ENCODE data around the gene ACSS2.

Gene ACSS2

DNA sequence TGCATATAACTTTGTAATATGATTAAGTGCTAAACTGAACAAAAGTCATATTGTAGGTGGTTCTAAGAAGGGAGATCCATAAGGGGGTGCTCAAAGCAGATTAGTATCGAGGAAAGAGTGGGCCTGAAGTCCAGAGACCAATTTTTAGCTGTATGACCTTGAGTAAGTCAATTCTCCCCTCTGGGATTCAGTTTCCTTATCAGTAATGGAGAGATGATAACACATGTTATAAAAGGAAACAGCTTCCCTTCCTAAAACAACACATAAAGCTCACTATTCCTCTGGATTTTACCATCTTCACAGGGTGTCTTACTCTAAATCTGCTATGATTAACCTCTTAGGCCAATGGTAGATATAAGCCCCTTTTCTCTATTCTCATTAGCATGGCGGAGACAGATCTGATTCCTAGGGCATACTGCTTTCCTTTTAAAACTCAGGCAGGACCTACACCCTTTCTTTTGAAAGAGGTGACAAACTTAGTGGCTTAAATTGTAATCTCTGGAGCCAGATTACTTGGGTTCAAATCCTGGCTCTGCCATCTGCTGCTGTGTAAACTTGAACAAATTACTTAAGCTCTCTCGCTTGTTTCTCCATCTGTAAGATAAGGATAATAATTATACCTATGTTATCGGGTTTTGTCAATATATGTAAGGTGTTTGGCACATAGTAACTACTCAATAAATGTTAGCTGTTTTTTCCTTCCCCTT, 39.5 kb downstream of the ACSS2 start:
- no peaks in the 10 kb centered on the region for H3K9me3 Mint-ChIP-seq
- DNase-seq (no peak), ATAC-seq (no peak)
- no peaks in the 10 kb centered on the region for H3K27me3 Mint-ChIP-seq
- no peak overlapping the region for H3K4me3 Mint-ChIP-seq
- H3K4me1 Mint-ChIP-seq = peaks cover 17% of the 10 kb centered on the region
- peaks cover 2% of the 10 kb centered on the region for H3K36me3 Mint-ChIP-seq (ENCODE audit: low read depth)
- no peak overlapping the region for H3K27ac Mint-ChIP-seq

DNA sequence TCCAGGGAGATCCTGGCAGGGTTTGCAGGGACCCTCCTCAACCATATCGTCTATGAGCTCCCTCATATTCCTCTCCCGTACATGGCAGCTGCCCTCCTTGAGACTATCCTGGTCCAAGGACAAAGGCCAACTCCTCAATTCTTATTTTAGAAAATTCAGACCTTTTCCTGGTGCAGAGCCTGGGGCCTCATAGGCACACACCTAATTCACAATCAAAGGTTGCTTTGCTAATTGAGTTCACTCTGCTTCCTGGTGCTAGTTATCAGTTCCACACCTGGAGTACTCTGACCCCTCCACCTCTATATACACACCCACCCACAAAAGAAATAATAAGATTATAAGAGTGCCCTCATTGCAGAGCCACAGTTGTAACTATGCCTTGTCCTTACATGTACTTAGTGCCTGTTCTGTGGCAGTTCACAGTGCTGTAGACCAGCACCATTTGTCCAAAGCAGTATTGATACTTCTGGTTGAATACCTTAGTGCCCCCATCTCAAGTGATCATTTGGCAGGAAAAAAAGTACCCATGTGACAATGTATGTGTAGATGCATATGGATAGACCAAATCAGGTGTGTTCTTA, 40.5 kb downstream of the ACSS2 start:
- no peaks in the 10 kb centered on the region for H3K27me3 Mint-ChIP-seq
- no peak overlapping the region for H3K27ac Mint-ChIP-seq
- ATAC-seq (no peak), DNase-seq (no peak)
- H3K9me3 Mint-ChIP-seq = no peaks in the 10 kb centered on the region
- H3K4me1 Mint-ChIP-seq = peaks cover 17% of the 10 kb centered on the region
- no peak overlapping the region for H3K4me3 Mint-ChIP-seq
- peaks cover 2% of the 10 kb centered on the region for H3K36me3 Mint-ChIP-seq (ENCODE audit: low read depth)

DNA sequence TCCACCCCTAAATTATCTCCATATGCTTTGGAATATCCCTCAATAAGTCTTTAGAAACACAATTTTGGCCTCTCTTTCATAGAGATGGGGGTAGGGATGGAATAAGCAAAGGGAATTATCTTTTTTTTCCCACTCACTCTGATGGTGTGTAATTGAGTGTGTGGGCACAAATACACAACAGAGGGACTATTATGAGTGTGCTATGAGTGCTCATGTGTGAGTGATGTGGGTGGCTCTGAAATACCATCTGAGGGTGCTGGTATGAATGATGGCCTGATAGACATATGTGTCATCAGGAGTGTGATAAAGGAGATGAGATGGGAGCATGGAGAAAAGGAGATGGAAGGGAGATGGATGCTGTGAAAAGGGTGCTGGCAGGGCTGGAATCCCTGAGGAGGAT, 43.6 kb downstream of the ACSS2 start:
- Mint-ChIP-seq H3K27ac (no peak overlapping the region), H3K27me3 (no peaks in the 10 kb centered on the region), H3K4me1 (peaks cover 17% of the 10 kb centered on the region), H3K36me3 (ENCODE audit: low read depth) (peaks cover 2% of the 10 kb centered on the region), H3K9me3 (no peaks in the 10 kb centered on the region), H3K4me3 (no peak overlapping the region)
- peak; percentile 65 for ATAC-seq
- no peak for DNase-seq

DNA sequence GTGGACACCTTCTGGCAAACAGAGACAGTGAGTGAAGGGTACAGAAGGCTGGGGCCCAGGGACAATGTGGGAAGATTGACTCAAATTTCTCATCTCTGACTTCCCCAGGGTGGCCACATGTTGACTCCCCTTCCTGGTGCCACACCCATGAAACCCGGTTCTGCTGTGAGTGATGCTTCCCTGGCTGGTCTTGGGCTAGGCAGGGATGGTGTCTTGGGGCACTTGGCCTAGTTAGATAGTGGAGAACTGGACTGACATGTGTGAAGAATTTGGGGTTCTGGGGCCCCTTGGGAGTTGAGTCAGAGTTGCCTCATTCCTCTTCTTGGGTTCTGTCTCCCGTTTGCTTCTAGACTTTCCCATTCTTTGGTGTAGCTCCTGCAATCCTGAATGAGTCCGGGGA, 45.0 kb downstream of the ACSS2 start:
- H3K27ac Mint-ChIP-seq = no peak overlapping the region
- H3K36me3 Mint-ChIP-seq (ENCODE audit: low read depth) = peaks cover 2% of the 10 kb centered on the region
- ATAC-seq (no peak), DNase-seq (no peak)
- no peak overlapping the region for H3K4me3 Mint-ChIP-seq
- no peaks in the 10 kb centered on the region for H3K9me3 Mint-ChIP-seq
- H3K4me1 Mint-ChIP-seq = peaks cover 17% of the 10 kb centered on the region
- H3K27me3 Mint-ChIP-seq = no peaks in the 10 kb centered on the region

GRCh38 chr20:34922654-34923381, 46.4 kb downstream of the ACSS2 start:
- Mint-ChIP-seq H3K4me3 (no peak overlapping the region), H3K27me3 (no peaks in the 10 kb centered on the region), H3K36me3 (ENCODE audit: low read depth) (peaks cover 2% of the 10 kb centered on the region), H3K4me1 (peaks cover 13% of the 10 kb centered on the region), H3K27ac (no peak overlapping the region), H3K9me3 (no peaks in the 10 kb centered on the region)
- no peak for DNase-seq
- ATAC-seq = no peak

DNA sequence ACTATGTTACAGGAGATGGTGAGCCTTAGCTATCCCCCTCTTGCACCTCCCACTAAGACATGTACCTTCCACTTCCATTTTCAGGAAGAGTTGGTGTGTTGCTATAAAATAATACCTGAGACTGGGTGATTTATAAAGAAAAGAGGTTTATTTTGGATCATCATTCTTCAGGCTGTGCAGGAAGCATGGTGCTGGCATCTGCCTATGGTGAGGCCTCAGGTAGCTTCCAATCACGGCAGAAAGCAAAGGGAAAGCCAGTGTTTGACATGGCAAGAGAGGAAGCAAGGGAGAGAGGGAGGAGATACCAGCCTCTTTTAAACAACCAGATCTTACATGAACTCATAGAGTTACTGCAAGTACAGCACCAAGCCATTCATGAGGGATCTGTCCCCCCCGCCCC, 47.0 kb downstream of the ACSS2 start:
- no peaks in the 10 kb centered on the region for H3K9me3 Mint-ChIP-seq
- DNase-seq = no peak
- no peak for ATAC-seq
- no peak overlapping the region for H3K27ac Mint-ChIP-seq
- H3K36me3 Mint-ChIP-seq (ENCODE audit: low read depth) = peaks cover 2% of the 10 kb centered on the region
- no peaks in the 10 kb centered on the region for H3K27me3 Mint-ChIP-seq
- no peak overlapping the region for H3K4me3 Mint-ChIP-seq
- H3K4me1 Mint-ChIP-seq = peaks cover 7% of the 10 kb centered on the region

- Mint-ChIP-seq H3K27me3 (no peaks in the 10 kb centered on the region), H3K9me3 (no peaks in the 10 kb centered on the region), H3K27ac (no peak overlapping the region), H3K4me1 (peaks cover 2% of the 10 kb centered on the region), H3K4me3 (no peak overlapping the region), H3K36me3 (ENCODE audit: low read depth) (peaks cover 2% of the 10 kb centered on the region)
- ATAC-seq (no peak), DNase-seq (no peak)
Measured at GRCh38 chr20:34925341-34925740, 48.9 kb downstream of the ACSS2 start.

GRCh38 chr20:34925981-34926380, 49.6 kb downstream of the ACSS2 start:
- Mint-ChIP-seq H3K4me1 (no peaks in the 10 kb centered on the region), H3K36me3 (ENCODE audit: low read depth) (peaks cover 8% of the 10 kb centered on the region), H3K27ac (no peak overlapping the region), H3K4me3 (no peak overlapping the region), H3K9me3 (no peaks in the 10 kb centered on the region), H3K27me3 (no peaks in the 10 kb centered on the region)
- ATAC-seq (peak; percentile 18), DNase-seq (no peak)

- Mint-ChIP-seq H3K4me3 (no peak overlapping the region), H3K27me3 (no peaks in the 10 kb centered on the region), H3K36me3 (ENCODE audit: low read depth) (peaks cover 9% of the 10 kb centered on the region), H3K9me3 (no peaks in the 10 kb centered on the region), H3K27ac (peak overlapping the region; percentile 20), H3K4me1 (no peaks in the 10 kb centered on the region)
- DNase-seq (no peak), ATAC-seq (no peak)
Measured at GRCh38 chr20:34926581-34926980, 50.2 kb downstream of the ACSS2 start.

DNA sequence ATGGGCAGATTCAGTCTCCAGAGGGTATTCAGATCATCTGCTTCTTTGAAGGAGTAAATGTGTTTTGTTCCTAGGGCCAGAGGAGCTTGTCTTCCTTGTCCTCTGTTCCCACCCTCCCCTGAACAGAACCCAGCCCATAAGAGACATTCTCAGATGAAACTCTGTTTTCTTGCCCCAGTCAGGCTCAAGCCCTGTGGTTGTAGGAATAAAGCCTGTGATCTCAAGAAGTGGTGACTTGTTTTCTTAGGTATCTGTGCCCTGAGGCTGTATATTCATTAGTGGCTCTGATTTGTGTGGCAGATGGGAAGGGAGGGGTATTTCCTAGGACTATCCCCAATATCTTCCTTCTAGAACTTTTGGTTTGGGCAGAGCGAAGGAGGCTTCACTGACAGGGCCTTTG, 51.3 kb downstream of the ACSS2 start:
- DNase-seq (no peak), ATAC-seq (no peak)
- Mint-ChIP-seq H3K4me1 (no peaks in the 10 kb centered on the region), H3K9me3 (no peaks in the 10 kb centered on the region), H3K4me3 (no peak overlapping the region), H3K27ac (no peak overlapping the region), H3K36me3 (ENCODE audit: low read depth) (peaks cover 9% of the 10 kb centered on the region), H3K27me3 (no peaks in the 10 kb centered on the region)

DNA sequence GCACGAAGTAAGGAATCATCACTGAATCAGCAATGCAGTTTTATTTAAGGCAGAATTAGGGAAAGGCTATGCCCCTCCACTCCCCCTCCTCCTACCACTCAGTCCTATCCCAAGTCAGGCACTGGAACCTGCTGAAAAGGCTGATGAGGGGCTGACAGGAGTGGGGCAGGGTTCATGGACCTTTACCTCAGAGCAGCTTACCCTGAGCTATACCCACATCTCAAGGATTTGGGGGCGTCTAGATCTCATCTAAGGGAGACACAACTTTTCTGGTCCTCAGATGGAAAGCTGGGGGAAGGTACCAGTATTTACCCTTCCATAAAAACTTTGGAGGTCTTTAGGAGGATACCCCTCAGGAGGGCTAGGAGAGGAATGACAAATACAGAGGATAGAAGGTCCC, 52.0 kb downstream of the ACSS2 start:
- no peaks in the 10 kb centered on the region for H3K4me1 Mint-ChIP-seq

GRCh38 chr20:34931771-34932170, 55.4 kb downstream of the ACSS2 start:
- DNase-seq (no peak), ATAC-seq (no peak)

More for the DNA sequence above, 52.0 kb downstream of the ACSS2 start:
- DNase-seq (no peak), ATAC-seq (no peak)
- peaks cover 9% of the 10 kb centered on the region for H3K36me3 Mint-ChIP-seq (ENCODE audit: low read depth)
- H3K27ac Mint-ChIP-seq = no peak overlapping the region
- no peaks in the 10 kb centered on the region for H3K27me3 Mint-ChIP-seq
- H3K9me3 Mint-ChIP-seq = no peaks in the 10 kb centered on the region
- H3K4me3 Mint-ChIP-seq = no peak overlapping the region

DNA sequence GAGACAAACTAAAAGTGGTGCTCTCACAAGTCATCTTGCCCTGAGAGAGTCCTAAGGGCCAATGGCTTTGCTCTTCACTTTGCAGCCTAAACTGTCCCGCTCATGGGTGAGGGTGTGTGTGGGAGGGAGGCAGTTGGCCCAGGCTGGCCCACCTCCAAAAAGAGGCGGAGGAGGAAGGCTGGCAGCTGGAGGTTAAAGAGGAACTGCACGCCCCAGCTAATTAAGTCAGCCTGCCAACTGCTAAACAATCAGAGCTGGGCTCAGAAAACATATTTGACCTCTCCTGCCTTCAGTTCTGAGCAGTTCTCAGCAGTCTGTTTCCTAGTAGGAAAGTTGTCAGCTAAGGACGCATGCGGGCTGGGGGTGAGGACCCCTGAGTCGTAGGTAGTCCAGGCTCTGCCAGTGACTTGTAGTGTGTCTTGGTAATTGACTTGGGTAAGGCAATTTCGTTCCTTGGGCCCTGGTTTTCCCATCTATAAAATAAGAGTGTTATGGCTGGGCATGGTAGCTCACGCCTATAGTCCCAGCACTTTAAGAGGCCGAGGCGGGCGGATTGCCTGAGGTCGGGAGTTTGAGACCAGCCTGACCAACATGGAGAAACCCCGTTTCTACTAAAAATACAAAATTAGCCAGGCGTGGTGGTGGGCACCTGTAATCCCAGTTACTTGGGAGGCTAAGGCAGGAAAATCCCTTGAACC, 62.2 kb downstream of the ACSS2 start:
- Mint-ChIP-seq H3K4me1 (no peaks in the 10 kb centered on the region), H3K4me3 (no peak overlapping the region), H3K36me3 (ENCODE audit: low read depth) (peaks cover 20% of the 10 kb centered on the region), H3K27ac (no peak overlapping the region), H3K27me3 (no peaks in the 10 kb centered on the region), H3K9me3 (no peaks in the 10 kb centered on the region)
- no peak for ATAC-seq
- no peak for DNase-seq

More at GRCh38 chr20:34931771-34932170, 55.4 kb downstream of the ACSS2 start:
- Mint-ChIP-seq H3K4me3 (no peak overlapping the region), H3K9me3 (no peaks in the 10 kb centered on the region), H3K4me1 (no peaks in the 10 kb centered on the region), H3K27ac (no peak overlapping the region), H3K27me3 (no peaks in the 10 kb centered on the region), H3K36me3 (ENCODE audit: low read depth) (peaks cover 17% of the 10 kb centered on the region)

- DNase-seq = no peak
- no peak overlapping the region for H3K4me3 Mint-ChIP-seq
- H3K27ac Mint-ChIP-seq = no peak overlapping the region
- ATAC-seq = no peak
- no peaks in the 10 kb centered on the region for H3K9me3 Mint-ChIP-seq
- H3K36me3 Mint-ChIP-seq (ENCODE audit: low read depth) = peaks cover 20% of the 10 kb centered on the region
- no peaks in the 10 kb centered on the region for H3K27me3 Mint-ChIP-seq
- peaks cover 6% of the 10 kb centered on the region for H3K4me1 Mint-ChIP-seq
Measured at GRCh38 chr20:34940081-34940481, 63.7 kb downstream of the ACSS2 start.

- H3K4me1 Mint-ChIP-seq = peaks cover 6% of the 10 kb centered on the region
- H3K4me3 Mint-ChIP-seq = no peak overlapping the region
- peaks cover 23% of the 10 kb centered on the region for H3K36me3 Mint-ChIP-seq (ENCODE audit: low read depth)
- ATAC-seq (no peak), DNase-seq (no peak)
- no peaks in the 10 kb centered on the region for H3K27me3 Mint-ChIP-seq
- H3K27ac Mint-ChIP-seq = no peak overlapping the region
- no peaks in the 10 kb centered on the region for H3K9me3 Mint-ChIP-seq
Measured at GRCh38 chr20:34941226-34941625, 64.8 kb downstream of the ACSS2 start.
